Thyroid gland (tissue), 4 donors: ENCODE data around the gene CACNB3.

Source experiments
- POLR2A ChIP-seq, 2 donors: fragments of 450-650 bp; IDR thresholded peaks; one replicate each; pipeline ENCODE4 v1.6.1; 2017; ENCODE audit warnings: antibody characterized with exemption in 2 of 2, mild to moderate bottlenecking in 2 of 2, moderate library complexity in 1 of 2
- TF ChIP-seq, protein P1 (sequence below), 6 experiments: fragments of 200-600 bp in 3 of 6; fragments of 450-650 bp in 3 of 6; sonication (generic) in 3 of 6; IDR thresholded peaks; one replicate each; pipeline ENCODE4 v1.5.1; 2016 to 2019; ENCODE audit warnings: antibody characterized with exemption in 6 of 6, mild to moderate bottlenecking in 2 of 6, inconsistent platforms in 1 of 6, moderate library complexity in 1 of 6

- TF ChIP-seq POLR2A (IDR thresholded peaks at IDR 0.05), result no peak
- TF ChIP-seq, protein P1, sequence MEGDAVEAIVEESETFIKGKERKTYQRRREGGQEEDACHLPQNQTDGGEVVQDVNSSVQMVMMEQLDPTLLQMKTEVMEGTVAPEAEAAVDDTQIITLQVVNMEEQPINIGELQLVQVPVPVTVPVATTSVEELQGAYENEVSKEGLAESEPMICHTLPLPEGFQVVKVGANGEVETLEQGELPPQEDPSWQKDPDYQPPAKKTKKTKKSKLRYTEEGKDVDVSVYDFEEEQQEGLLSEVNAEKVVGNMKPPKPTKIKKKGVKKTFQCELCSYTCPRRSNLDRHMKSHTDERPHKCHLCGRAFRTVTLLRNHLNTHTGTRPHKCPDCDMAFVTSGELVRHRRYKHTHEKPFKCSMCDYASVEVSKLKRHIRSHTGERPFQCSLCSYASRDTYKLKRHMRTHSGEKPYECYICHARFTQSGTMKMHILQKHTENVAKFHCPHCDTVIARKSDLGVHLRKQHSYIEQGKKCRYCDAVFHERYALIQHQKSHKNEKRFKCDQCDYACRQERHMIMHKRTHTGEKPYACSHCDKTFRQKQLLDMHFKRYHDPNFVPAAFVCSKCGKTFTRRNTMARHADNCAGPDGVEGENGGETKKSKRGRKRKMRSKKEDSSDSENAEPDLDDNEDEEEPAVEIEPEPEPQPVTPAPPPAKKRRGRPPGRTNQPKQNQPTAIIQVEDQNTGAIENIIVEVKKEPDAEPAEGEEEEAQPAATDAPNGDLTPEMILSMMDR (IDR thresholded peaks at IDR 0.05), result no peak
Measured at GRCh38 chr12:48826209-48826855, 8.0 kb downstream of the CACNB3 start.
